HUDEP-2 (cell line): ENCODE data around the gene ALG12.
A peak's percentile ranks its signal among the peaks of the same experiment; 100 is the strongest.

Experiments used
- DNase-seq, 76 experiments: peaks; one replicate each; lab custom pipeline; 2025; ENCODE audit not compliant: unreplicated experiment in 76 of 76; lab: John Stamatoyannopoulos, UW

Gene ALG12

DNA sequence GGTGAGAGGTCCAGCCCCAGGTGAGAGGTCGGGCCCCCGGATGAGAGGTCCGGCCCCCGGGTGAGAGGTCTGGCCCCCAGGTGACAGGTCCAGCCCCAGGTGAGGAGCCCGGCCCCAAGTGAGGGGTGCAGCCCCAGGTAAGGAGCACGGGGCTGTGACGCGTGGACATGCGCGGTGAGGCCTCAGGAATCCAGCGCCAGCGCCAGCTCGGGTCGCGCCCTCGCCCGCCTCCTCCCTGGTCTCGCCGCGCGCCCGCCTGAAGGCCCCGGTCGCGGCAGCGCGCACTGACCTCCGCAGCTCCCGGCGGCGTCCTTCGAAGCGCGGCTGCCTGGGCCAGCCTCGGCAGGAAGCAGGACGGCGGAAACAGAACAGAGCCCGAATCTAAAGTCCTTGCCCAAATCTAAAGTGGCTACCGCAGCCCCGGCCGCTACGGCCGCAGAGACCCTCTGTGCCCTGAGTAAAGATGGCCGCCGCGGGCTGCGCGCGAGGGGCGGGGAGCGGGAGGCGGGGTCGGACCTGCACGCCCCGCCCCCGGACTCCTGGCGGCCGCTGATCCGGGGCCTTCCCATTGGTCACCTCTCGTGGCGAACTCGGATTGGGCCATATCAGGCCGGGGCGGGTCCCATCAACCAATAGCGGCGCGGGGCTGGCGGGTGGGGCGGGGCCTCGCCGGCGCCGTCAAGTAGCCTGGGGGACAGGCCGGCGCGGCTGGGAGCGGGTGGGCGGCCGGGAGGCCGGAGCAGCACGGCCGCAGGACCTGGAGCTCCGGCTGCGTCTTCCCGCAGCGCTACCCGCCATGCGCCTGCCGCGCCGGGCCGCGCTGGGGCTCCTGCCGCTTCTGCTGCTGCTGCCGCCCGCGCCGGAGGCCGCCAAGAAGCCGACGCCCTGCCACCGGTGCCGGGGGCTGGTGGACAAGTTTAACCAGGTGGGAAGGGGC, at the start of gene ALG12, which contains the start of gene CRELD2:
TSS of gene ALG12 (minus strand) at position 465 of the 937 bp plus-strand sequence. CDS start 4,673 bp downstream, outside the sequence.
TSS of gene CRELD2 (plus strand) at position 661 of the 937 bp plus-strand sequence. CDS start at position 797, 136 bp downstream.
- DNase-seq, result peak in 75 of 76 experiments; percentile 12 to 97 (median 93)

DNA sequence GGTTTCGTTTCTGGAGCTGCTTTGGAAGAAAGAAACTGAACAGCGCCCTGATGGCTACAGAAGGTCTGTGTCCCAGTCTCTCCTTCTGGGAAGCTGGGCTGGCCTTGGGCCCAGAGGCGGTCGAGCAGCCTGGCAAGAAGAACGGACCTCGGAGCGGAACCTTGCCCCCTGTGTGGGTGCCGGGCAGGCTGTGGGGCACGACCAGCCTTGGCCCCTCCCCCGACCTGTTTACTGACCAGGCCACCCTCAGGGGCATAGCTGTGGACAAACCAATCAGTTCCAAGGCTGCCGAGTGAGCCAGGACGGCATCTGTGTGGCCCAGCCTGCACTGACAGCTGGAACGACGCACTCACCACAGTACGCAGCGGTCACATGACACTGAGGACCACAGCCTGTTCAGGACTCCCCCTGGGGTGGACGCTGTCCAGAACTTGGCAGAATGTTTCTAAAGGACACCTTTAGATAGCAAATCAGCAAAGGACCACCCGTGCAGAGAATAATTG, 49.5 kb upstream of the ALG12 start:
- no peak for DNase-seq

DNA sequence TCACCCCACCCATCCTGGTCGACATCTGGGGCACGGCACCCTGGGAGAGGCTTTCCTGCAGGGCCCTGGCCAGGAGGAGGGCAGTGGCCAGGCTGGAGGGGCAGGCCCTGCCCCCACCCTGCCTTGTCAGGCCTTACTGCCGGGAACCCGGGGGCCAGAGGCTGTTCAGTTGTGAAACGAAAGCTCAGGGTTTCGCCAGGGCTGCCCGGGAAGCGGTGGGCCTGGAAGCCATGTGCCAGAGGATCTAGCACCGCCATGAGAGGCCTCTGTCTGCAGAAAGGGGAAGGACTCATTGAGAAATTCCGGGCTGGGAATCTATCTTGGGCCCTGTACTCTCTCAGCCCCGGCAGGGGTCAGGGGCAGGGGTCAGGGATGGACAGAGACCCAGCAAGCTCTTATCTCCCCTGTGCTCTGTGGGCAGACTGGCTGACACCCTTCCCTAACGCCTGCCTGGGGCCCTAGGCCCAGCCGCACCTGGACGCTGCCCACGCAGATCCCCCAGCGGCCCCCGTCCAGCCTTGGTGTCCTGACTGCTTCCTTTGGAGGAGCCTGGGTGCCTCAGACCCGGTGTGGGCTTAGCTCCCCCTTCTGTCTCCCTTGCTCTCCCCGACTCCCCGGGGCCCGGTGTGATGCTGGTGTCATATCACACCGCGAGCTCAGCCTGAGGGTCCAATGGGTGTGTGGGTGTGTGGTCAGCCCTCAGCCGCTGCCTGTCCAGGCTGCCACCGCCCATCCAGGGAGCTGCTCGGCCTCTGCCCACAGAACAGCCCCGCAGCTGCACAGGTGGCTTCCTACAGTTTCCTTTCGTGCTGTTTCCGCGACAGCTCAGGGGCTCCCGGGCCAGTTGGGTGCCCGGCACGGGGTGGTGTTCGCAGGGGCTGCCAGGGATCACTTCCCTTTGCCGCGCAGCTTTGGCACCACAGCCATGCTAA, 48.8 kb upstream of the ALG12 start:
- no peak for DNase-seq

DNA sequence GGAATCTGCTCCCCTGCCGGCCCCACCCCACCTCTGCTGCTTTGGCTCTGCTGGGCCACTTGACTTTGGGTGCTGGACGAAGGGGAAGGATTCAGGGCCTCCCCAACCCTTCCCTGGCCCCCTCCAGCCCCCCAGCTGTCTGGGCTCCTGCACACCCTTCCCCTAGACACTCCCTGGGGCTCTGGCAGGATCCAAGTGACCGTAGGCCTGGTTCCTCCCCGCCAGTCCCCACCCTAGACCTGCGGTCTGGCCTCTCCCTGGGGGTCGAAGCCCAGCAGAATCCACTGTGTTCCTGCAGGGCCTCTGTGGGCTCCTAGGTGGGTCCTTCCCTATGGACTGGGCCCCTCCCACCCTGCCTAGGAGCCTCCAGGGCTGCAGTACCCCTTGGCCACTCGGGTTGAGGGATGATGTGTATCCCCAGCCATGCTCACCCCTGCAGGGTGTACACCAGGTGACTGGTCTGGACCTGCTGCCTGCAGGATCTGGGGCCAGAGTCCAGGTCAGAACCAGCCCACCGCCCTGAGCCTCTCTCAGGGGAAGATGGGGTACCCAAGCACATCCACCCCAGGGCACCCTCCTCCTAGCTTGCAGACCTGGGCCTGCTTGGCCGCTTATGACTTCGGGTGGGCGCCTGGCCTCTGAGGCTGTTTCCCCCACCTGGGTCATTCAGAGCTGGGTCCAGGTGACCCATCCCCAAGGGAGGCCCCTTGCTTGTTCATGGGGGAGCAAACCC, 48.0 kb upstream of the ALG12 start:
- no peak for DNase-seq

GRCh38 chr22:49965091-49966040, 47.1 kb upstream of the ALG12 start:
- DNase-seq, result no peak

- no peak for DNase-seq
Observed at GRCh38 chr22:49964136-49965090, 46.2 kb upstream of the ALG12 start.

DNA sequence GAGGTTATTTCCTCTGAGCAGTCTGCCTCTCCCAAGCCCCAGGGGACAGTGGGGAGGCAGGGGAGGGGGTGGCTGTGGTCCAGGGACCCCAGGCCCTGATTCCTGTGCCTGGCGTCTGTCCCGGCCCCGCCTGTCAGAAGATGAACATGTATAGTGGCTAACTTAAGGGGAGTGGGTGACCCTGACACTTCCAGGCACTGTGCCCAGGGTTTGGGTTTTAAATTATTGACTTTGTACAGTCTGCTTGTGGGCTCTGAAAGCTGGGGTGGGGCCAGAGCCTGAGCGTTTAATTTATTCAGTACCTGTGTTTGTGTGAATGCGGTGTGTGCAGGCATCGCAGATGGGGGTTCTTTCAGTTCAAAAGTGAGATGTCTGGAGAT, 45.4 kb upstream of the ALG12 start:
- no peak for DNase-seq

DNA sequence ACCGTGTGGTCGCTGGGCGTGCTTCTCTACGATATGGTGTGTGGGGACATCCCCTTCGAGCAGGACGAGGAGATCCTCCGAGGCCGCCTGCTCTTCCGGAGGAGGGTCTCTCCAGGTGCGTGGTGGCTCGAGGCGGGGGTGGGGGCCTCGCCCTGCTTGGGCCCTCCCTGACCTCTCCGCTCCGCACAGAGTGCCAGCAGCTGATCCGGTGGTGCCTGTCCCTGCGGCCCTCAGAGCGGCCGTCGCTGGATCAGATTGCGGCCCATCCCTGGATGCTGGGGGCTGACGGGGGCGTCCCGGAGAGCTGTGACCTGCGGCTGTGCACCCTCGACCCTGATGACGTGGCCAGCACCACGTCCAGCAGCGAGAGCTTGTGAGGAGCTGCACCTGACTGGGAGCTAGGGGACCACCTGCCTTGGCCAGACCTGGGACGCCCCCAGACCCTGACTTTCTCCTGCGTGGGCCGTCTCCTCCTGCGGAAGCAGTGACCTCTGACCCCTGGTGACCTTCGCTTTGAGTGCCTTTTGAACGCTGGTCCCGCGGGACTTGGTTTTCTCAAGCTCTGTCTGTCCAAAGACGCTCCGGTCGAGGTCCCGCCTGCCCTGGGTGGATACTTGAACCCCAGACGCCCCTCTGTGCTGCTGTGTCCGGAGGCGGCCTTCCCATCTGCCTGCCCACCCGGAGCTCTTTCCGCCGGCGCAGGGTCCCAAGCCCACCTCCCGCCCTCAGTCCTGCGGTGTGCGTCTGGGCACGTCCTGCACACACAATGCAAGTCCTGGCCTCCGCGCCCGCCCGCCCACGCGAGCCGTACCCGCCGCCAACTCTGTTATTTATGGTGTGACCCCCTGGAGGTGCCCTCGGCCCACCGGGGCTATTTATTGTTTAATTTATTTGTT, 44.8 kb upstream of the ALG12 start:
- DNase-seq, result no peak

- peak in 23 of 76 experiments; percentile 7 to 47 (median 24) for DNase-seq
Observed at GRCh38 chr22:49962012-49962750, 43.9 kb upstream of the ALG12 start.

DNA sequence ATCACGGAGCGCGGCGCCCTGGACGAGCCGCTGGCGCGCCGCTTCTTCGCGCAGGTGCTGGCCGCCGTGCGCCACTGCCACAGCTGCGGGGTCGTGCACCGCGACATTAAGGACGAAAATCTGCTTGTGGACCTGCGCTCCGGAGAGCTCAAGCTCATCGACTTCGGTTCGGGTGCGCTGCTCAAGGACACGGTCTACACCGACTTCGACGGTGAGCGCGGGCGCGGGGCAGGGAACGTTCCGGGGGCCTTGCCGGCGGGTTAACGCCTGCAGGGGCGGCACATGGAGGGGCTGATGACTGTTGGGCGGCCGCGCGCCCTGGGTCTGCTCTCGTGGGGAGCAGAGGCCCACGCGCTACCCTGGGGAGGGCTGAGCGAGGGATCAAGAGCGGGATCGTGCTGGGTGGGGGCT, 43.4 kb upstream of the ALG12 start:
- peak in 1 of 76 experiments; percentile 28 for DNase-seq

DNA sequence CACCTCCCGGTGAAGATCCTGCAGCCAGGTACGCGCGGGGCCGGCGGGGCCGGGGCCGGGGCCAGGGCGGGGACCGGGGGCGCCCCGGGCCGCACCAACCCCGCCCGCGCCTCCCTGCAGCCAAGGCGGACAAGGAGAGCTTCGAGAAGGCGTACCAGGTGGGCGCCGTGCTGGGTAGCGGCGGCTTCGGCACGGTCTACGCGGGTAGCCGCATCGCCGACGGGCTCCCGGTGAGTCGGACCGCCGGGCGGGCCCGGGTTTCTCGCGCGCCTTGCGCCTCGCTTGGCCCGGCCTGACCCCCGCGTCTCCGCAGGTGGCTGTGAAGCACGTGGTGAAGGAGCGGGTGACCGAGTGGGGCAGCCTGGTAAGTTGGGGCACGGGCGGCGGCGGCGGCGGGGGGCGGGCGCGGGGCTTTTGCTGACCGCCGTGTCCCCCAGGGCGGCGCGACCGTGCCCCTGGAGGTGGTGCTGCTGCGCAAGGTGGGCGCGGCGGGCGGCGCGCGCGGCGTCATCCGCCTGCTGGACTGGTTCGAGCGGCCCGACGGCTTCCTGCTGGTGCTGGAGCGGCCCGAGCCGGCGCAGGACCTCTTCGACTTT, 42.9 kb upstream of the ALG12 start:
- peak in 30 of 76 experiments; percentile 12 to 60 (median 30) for DNase-seq

DNA sequence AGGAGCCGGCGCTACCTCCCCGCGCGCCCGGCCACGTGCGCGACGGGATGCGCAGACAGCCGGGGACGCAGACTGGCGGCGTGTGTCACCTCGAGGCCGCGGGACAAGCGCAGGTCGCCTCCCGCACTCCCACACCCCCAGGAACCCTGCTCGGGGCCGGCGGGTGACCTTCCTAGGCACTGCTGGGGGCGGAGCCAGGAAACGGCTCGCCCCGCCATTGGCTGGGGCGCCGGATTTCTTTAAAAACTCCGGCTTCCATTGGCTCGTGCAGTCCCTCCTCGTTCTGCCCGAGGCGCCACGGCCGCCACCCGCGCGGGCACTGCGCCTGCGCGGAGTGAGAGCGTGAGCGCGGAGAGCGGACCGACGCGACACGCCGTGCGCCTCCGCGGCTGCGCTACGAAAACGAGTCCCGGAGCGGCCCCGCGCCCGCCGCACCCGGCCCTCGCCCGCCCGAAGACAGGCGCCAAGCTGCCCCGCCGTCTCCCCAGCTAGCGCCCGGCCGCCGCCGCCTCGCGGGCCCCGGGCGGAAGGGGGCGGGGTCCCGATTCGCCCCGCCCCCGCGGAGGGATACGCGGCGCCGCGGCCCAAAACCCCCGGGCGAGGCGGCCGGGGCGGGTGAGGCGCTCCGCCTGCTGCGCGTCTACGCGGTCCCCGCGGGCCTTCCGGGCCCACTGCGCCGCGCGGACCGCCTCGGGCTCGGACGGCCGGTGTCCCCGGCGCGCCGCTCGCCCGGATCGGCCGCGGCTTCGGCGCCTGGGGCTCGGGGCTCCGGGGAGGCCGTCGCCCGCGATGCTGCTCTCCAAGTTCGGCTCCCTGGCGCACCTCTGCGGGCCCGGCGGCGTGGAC, 42.1 kb upstream of the ALG12 start, which contains the start of gene PIM3:
TSS of gene PIM3 (plus strand) at position 614 of the 846 bp plus-strand sequence. CDS start at position 790, 176 bp downstream.
- peak in 74 of 76 experiments; percentile 28 to 97 (median 91) for DNase-seq

GRCh38 chr22:49959782-49960158, 41.5 kb upstream of the ALG12 start:
- DNase-seq, result peak in 4 of 76 experiments; percentile 37 to 56 (median 46)

- no peak for DNase-seq
Observed at GRCh38 chr22:49958931-49959781, 40.9 kb upstream of the ALG12 start.
